Activated gamma-delta T cell (primary cell): ENCODE measurements around the gene CCM2L.

Experiments
- DNase-seq: peaks from one replicate; lab custom pipeline; 2025; lab: John Stamatoyannopoulos, UW
- total RNA-seq, 2 donors: gene quantifications; one replicate each; lab custom pipeline; 2026; lab: John Stamatoyannopoulos, UW

Gene CCM2L
- 0 to 0.04 reads per million in 2 donors for total RNA-seq

DNA sequence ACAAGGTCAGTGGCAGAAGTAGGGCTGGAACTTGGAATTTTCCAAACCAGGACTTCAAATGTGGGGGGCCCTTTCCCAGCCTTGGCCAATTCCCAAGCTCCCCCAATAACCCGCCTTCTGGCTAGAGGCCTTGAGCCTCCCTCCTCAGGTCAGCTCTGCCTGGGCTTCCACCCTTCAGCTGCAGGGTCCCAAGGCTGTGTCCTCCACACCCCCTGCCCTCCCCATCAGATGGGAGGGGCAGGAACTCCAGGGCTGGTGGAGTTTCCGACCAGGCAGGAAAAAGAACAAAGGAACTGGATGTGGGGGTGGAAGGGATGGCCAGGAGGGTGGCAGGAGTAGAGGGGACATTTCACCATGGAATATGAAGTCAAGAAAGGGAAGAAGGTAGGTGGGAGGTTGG lies at the start of gene CCM2L:
Gene CCM2L (plus strand): TSS at position 338 of the 400 bp plus-strand sequence. CDS start 17 bp downstream, at position 355.
- DNase-seq: no peak

DNA sequence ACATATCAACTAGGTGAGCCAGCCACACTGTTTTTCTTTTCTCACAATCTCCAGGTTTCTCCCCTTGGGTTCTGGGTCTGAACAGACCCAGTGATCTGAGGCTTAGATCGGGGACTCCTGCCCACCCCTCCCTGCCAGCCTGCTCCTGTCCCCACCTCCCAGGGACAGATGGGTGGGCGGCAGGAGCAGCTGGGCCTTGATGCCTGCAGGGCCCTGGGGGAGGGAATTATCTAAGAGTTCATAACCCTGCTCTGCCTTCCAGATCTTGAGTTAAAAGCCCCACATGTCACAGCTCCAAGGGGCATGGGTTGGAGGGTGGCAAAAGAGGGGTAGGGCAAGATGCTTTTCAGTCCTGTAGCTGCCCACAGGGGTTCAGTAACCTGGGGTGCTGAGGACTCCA lies 47.5 kb upstream of the CCM2L start:
- DNase-seq: no peak

GRCh38 chr20:31963889-31964288 lies 46.3 kb upstream of the CCM2L start:
- no peak for DNase-seq

DNA sequence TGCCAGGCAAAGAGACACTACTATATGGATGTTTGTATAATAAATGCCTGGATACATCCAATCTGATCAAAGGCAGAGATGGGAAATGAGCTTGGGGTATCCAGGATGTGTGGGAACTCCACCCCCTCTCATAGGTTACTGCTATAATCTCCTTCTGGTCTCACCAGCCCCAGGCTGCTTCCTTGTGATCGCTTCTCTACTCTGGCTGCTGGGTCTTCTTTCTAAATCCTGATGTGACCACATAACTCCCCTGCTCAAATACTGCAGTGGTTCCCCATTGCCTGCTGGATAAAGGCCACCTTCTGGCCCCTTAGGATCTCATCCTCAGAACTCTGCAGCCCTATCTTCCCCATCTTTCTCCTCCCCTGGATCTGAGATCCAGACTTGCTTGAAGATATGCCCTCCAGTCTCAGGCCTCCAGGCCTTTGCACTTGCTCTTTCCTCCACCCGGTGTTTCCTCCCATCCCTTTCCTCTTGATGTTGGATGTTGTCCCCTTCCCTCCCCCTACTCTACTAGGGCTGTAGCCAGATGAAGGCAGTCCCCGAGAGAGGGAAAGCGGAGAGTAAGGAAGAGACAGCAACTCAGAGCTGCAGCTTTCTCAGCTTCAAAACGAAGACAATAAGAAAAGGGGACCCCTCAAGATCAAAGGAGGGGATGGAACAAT lies 43.1 kb upstream of the CCM2L start:
- DNase-seq: no peak

- DNase-seq: no peak
Observed at GRCh38 chr20:31967830-31968249, 42.4 kb upstream of the CCM2L start, which contains the start of gene XKR7. Gene XKR7, plus strand, starts transcription at chr20:31968151. Its CDS starts 25 bp downstream, at chr20:31968176.

DNA sequence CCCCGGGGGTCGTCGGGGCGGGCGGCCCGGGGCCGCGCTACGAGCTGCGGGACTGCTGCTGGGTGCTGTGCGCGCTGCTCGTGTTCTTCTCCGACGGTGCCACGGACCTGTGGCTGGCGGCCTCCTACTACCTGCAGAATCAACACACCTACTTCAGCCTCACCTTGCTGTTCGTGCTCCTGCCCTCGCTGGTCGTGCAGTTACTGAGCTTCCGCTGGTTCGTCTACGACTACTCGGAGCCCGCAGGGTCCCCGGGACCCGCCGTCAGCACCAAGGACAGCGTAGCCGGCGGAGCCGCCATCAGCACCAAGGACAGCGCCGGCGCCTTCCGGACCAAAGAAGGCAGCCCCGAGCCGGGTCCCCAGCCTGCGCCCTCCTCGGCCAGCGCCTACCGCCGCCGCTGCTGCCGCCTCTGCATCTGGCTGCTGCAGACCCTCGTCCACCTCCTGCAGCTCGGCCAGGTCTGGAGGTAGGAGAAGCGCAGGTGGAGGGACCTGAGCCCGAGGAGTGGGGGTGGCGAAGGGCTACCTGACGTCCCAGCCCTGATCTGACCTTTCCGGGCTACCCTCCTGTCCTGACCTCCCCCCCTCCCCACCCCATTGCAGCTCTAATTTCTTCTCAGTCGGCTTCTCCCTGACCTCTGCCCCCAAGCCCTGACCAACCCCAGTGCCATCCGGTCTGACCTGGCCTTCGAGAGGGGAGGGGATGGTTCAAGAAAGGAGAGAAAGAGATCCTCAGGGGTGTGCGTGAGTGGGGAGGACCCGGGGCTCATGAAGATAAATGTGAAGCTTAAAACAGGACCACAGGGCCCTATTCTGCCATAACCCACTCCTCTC lies 41.7 kb upstream of the CCM2L start:
- DNase-seq: peak; percentile 59

DNA sequence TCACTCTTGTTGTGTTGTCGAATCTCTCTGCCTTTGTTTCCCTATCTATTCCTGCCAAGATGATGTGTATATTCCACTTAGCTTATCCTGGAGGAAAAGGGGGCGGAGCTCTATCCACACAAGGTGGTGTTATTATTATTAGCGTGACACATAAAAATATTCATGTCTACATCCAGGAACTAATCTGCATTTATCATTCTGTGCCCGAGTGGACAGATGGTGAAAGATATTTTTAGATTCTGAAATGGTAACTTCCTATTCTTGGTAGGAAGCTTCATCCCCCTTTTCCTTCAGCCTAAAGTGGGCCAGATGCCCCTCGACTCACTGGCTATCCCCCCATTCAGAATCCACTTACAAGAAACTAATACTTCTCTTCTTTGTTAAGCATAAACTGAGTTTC lies 40.2 kb upstream of the CCM2L start:
- DNase-seq: no peak

GRCh38 chr20:31972471-31973021 lies 37.7 kb upstream of the CCM2L start:
- no peak for DNase-seq

- DNase-seq: no peak
Observed at GRCh38 chr20:31974296-31974695, 35.9 kb upstream of the CCM2L start.

GRCh38 chr20:31974951-31975487 lies 35.2 kb upstream of the CCM2L start:
- DNase-seq: no peak

GRCh38 chr20:31975874-31976273 lies 34.4 kb upstream of the CCM2L start:
- no peak for DNase-seq

DNA sequence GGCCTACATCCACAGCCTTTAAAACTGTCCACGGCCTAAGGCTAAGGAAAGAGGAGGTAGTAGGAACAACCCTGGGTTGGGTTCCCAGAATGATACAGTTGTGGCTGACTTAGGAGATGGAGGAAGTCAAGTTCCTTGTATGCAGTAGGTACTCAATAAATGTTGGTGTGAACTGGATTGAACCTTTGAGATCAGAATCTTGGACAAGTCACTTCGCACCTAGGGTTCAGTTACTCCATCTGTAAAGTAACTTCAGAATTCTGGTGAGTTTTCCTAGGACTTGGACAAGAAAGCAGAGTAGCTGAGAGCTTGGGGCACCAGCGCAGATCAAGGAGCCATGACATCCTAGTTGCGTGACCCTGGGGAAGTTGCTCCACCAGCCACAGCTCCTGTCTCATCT lies 33.2 kb upstream of the CCM2L start:
- DNase-seq: no peak

- DNase-seq: no peak
Observed at GRCh38 chr20:31979713-31980426, 30.4 kb upstream of the CCM2L start.

DNA sequence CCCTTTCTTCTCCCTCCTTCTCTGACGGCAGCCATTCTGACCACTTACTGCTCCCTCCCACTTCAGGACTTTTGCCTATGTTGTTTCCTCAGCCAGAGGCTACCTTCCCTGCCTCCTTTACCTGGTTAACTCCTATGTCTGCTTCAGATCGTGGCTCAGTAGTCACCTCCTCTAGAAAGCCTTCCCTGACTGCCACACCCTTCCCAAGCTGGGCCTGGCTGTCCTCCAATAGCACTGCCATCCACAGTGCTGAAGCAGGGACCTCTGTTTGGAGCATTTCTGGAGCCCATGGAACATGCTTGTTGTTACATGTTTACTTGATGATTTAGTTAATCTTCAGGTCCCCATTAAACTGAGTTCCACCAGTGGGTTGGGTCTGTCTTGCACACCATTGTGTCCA lies 28.5 kb upstream of the CCM2L start:
- DNase-seq: no peak

DNA sequence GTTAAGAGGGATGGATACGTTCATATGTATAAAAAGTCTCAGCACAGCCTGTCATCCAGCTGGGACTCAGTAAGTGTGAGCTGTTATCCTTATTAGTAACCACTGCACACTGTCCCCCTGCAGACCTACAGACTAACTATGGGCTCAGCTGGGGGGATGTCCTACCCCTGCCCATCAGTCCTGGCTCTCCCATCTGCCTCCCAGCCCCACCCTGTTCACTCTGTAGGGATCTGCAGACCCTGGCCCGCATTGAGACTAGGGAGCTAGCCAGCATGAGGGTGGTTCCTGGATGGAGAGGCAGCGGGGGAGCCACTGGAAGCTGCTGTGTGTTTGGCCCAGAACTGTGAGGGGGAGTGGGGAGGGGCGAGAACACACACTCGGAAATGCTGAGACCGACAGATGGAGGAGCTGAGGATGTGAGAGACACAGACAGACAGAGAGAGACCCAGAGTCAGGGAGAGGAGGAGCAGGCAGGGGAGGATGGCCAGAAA lies 25.2 kb upstream of the CCM2L start:
- no peak for DNase-seq

DNA sequence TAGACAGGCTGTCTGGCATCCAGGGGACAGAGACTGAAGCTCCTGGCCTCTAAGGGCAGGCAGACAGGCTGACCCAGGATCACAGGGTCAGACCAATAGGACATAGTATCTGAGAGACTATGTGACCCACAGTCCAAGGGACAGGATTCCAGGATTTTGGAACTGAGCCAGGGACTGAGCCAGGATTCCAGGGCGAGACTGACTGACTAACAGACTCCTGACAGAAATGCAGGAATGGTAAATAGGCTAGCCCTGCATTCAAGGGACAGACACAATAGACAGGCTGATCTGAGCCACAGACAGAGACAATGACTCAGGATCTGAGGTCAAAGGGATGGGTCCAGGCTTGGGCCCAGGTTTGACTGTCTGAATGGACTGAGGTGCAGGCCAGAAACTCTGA lies 22.5 kb upstream of the CCM2L start:
- no peak for DNase-seq

- DNase-seq: no peak
Observed at GRCh38 chr20:31988430-31989015, 21.7 kb upstream of the CCM2L start.

DNA sequence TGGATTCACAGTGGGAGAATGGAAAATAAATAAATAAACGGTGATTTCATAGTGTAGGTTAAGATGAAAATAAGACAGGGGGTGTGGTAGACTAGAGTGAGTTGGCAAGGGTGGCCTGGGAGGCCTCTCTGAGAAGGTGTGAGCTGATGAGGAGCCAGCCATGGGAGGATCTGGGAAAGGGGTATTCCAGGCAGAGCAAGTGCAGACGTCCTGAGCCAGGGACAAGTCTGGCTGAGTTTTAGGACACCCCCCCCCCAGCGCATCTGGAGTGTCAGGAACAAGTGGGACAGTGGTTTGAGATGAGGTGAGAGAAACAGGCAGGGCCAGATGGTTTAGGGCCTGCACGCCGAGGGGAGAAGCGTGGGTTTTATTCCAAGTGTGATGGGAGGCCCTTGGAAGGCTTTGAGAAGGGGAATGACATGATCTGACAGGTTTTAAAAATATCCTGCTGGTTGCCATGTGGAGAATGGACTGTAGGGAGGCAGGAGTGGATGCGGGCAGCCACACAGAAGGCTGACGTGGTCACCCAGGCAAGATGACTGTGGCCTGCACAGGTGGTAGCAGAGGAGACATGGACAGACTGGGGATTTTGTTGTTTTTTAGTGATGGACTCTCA lies 21.1 kb upstream of the CCM2L start:
- DNase-seq: no peak

- no peak for DNase-seq
Observed at GRCh38 chr20:31990641-31991338, 19.4 kb upstream of the CCM2L start.

GRCh38 chr20:31991339-31991705 lies 18.9 kb upstream of the CCM2L start:
- no peak for DNase-seq
